Measurements from ENCODE around the gene PLXNB2.

DNA sequence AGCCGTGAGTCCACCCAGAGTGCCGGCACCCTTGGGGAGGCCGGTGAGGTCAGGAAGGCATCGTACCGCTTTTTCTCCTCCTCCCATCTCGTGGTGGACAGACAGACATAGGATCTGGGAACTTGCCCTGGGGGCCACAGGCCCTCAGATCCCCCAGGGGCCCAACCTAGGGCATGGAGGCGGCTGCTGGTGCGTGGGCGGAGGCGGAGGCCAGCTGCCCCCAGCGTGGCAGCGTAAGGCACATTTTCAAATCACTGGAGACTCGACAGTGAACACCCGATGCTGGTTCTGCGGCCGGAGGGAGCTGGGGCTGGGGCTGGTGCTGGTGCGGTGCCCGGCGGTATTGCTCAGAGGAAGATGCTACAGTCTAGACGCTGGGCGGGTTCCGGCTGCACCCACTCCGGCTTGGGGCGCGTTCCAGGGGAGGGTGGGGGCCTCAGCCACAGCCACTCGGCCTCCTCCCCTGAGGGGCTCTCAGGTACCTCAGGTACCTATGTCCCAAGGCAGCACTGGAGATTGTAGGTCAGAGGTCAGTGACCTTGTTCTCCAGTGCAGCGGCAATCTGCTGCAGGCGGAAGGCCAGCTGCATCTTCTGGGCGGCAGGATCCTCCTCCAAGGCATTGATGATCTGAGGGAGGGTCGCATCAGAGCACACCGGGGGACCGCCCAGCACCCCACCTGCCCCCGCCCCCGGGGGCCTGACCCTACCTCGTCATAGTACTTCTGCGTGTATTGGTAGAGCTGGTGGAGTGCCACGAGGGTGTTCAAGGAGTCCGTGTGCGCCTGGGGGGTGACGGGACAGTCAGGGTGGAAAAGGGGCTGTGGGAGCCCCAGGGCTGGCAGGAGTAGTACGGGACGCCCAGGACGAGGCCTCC lies 32.0 kb downstream of the PLXNB2 start:
- TF ChIP-seq, protein P1, sequence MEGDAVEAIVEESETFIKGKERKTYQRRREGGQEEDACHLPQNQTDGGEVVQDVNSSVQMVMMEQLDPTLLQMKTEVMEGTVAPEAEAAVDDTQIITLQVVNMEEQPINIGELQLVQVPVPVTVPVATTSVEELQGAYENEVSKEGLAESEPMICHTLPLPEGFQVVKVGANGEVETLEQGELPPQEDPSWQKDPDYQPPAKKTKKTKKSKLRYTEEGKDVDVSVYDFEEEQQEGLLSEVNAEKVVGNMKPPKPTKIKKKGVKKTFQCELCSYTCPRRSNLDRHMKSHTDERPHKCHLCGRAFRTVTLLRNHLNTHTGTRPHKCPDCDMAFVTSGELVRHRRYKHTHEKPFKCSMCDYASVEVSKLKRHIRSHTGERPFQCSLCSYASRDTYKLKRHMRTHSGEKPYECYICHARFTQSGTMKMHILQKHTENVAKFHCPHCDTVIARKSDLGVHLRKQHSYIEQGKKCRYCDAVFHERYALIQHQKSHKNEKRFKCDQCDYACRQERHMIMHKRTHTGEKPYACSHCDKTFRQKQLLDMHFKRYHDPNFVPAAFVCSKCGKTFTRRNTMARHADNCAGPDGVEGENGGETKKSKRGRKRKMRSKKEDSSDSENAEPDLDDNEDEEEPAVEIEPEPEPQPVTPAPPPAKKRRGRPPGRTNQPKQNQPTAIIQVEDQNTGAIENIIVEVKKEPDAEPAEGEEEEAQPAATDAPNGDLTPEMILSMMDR (IDR thresholded peaks at IDR 0.05): no peak
- TF ChIP-seq POLR2A (IDR thresholded peaks at IDR 0.05): no peak
